Measurements from ENCODE around the gene BTBD9.

The BTBD9 gene

GRCh38 chr6:38169221-38169976, 470.3 kb downstream of the BTBD9 start:
- Histone ChIP-seq H3K4me1 (ENCODE audit: insufficient read depth, low read length) (no peaks in the 10 kb centered on the region), H3K4me3 (ENCODE audit: low read depth in 1 of 2, low read length in 2 of 2) (no peak overlapping the region), H3K79me2 (ENCODE audit: insufficient read depth, low read length) (no peaks in the 10 kb centered on the region), H2AFZ (ENCODE audit: low read depth, low read length) (no peak overlapping the region), H3K9me3 (ENCODE audit: insufficient read depth, low read length, severe bottlenecking) (no peaks in the 10 kb centered on the region), H4K20me1 (ENCODE audit: insufficient read depth, low read length) (0 out of 2 replicates have a peak, but pooled peaks cover 7% of the 10 kb centered on the region), H3K27me3 (ENCODE audit: insufficient read depth, low read length, poor library complexity) (no peaks in the 10 kb centered on the region), H3K27ac (ENCODE audit: low read length) (no peak overlapping the region), H3K4me2 (ENCODE audit: insufficient read depth, low read length) (no peak overlapping the region), H3K9ac (ENCODE audit: low read depth, low read length) (no peak overlapping the region), H3K36me3 (ENCODE audit: insufficient read depth, low read length) (no peaks in the 10 kb centered on the region)
- no peak for ATAC-seq (ENCODE audit: insufficient read depth, low read depth)
- no peak for TF ChIP-seq EZH2 (IDR thresholded peaks at IDR 0.05; ENCODE audit: borderline replicate concordance, low read depth, low read length, severe bottlenecking)
- TF ChIP-seq CTCF (IDR thresholded peaks at IDR 0.05; ENCODE audit: borderline replicate concordance, extremely low read depth, low read length, poor library complexity, severe bottlenecking): no peak
- no peak for DNase-seq

GRCh38 chr6:38168699-38169098, 471.0 kb downstream of the BTBD9 start:
- no peaks in the 10 kb centered on the region for H3K79me2 ChIP-seq (ENCODE audit: insufficient read depth, low read length)
- ATAC-seq (ENCODE audit: insufficient read depth, low read depth) (no peak), DNase-seq (no peak)
- no peak overlapping the region for H3K4me3 ChIP-seq (ENCODE audit: low read depth in 1 of 2, low read length in 2 of 2)
- no peak overlapping the region for H3K4me2 ChIP-seq (ENCODE audit: insufficient read depth, low read length)
- no peaks in the 10 kb centered on the region for H3K36me3 ChIP-seq (ENCODE audit: insufficient read depth, low read length)
- TF ChIP-seq EZH2 (IDR thresholded peaks at IDR 0.05; ENCODE audit: borderline replicate concordance, low read depth, low read length, severe bottlenecking) (no peak), CTCF (IDR thresholded peaks at IDR 0.05; ENCODE audit: borderline replicate concordance, extremely low read depth, low read length, poor library complexity, severe bottlenecking) (no peak)
- no peak overlapping the region for H3K27ac ChIP-seq (ENCODE audit: low read length)
- H2AFZ ChIP-seq (ENCODE audit: low read depth, low read length): no peak overlapping the region
- no peak overlapping the region for H3K9ac ChIP-seq (ENCODE audit: low read depth, low read length)
- H3K27me3 ChIP-seq (ENCODE audit: insufficient read depth, low read length, poor library complexity): no peaks in the 10 kb centered on the region
- 0 out of 2 replicates have a peak, but pooled peaks cover 7% of the 10 kb centered on the region for H4K20me1 ChIP-seq (ENCODE audit: insufficient read depth, low read length)
- H3K9me3 ChIP-seq (ENCODE audit: insufficient read depth, low read length, severe bottlenecking): no peaks in the 10 kb centered on the region
- no peaks in the 10 kb centered on the region for H3K4me1 ChIP-seq (ENCODE audit: insufficient read depth, low read length)

GRCh38 chr6:38168126-38168525, 471.6 kb downstream of the BTBD9 start:
- H3K36me3 ChIP-seq (ENCODE audit: insufficient read depth, low read length): no peaks in the 10 kb centered on the region
- no peaks in the 10 kb centered on the region for H3K27me3 ChIP-seq (ENCODE audit: insufficient read depth, low read length, poor library complexity)
- no peak for DNase-seq
- no peak overlapping the region for H3K4me3 ChIP-seq (ENCODE audit: low read depth in 1 of 2, low read length in 2 of 2)
- no peak overlapping the region for H2AFZ ChIP-seq (ENCODE audit: low read depth, low read length)
- H4K20me1 ChIP-seq (ENCODE audit: insufficient read depth, low read length): peaks cover 10% of the 10 kb centered on the region; the same call in 1 of the 2 replicates
- TF ChIP-seq CTCF (IDR thresholded peaks at IDR 0.05; ENCODE audit: borderline replicate concordance, extremely low read depth, low read length, poor library complexity, severe bottlenecking): no peak
- TF ChIP-seq EZH2 (IDR thresholded peaks at IDR 0.05; ENCODE audit: borderline replicate concordance, low read depth, low read length, severe bottlenecking): no peak
- H3K79me2 ChIP-seq (ENCODE audit: insufficient read depth, low read length): no peaks in the 10 kb centered on the region
- no peak overlapping the region for H3K9ac ChIP-seq (ENCODE audit: low read depth, low read length)
- H3K4me2 ChIP-seq (ENCODE audit: insufficient read depth, low read length): no peak overlapping the region
- H3K27ac ChIP-seq (ENCODE audit: low read length): no peak overlapping the region
- H3K9me3 ChIP-seq (ENCODE audit: insufficient read depth, low read length, severe bottlenecking): no peaks in the 10 kb centered on the region
- no peak for ATAC-seq (ENCODE audit: insufficient read depth, low read depth)
- no peaks in the 10 kb centered on the region for H3K4me1 ChIP-seq (ENCODE audit: insufficient read depth, low read length)

All from DND-41 (cell line).